K562 (cell line): ENCODE results near the gene DAO. TPM values are rescaled to one million over a fixed set of nuclear protein-coding genes. Genes with fewer than 3 reads are reported as not detected.
A peak's percentile ranks its signal among the peaks of the same experiment; 100 is the strongest.

ENCODE experiments used
- CBX1 ChIP-seq: sonication (generic); IDR thresholded peaks from 2 replicates; pipeline ENCODE4 v1.6.1; 2016; ENCODE audit warnings: antibody characterized with exemption, low read depth, mild to moderate bottlenecking
- CBX2 ChIP-seq: fragments of 200-600 bp; sonication (generic); IDR thresholded peaks from one replicate; pipeline ENCODE4 v1.6.1; 2012; ENCODE audit warnings: mild to moderate bottlenecking, low read length, inconsistent platforms; ENCODE audit not compliant: insufficient read depth, poor library complexity, severe bottlenecking
- CHCHD3 ChIP-seq: fragments of 250-450 bp; sonication (Bioruptor Pico); IDR thresholded peaks from 2 replicates; pipeline ENCODE4 v2.1.2; 2022; ENCODE audit warnings: mild to moderate bottlenecking
- ESRRB ChIP-seq: fragments of 250-450 bp; sonication (Bioruptor Pico); IDR thresholded peaks from 2 replicates; pipeline ENCODE4 v1.5.0; 2020; ENCODE audit warnings: mild to moderate bottlenecking, moderate library complexity, borderline replicate concordance
- FOXA3 ChIP-seq, 2 experiments: fragments of 450-650 bp in 1 of 2; sonication (generic) in 1 of 2; formaldehyde crosslinking; IDR thresholded peaks in 1 of 2; conservative IDR thresholded peaks in 1 of 2; 2 replicates each; pipeline versions ENCODE4 v1.4.0 to v1.8.0; 2020 to 2022; ENCODE audit warnings: mild to moderate bottlenecking in 2 of 2, missing genetic modification reagents in 1 of 2
- GTF2A2 ChIP-seq: IDR thresholded peaks from 2 replicates; pipeline ENCODE4 v1.6.1; 2016; ENCODE audit warnings: mild to moderate bottlenecking, missing genetic modification characterization, missing compliant biosample characterization
- HDAC8 ChIP-seq: fragments of 450-650 bp; IDR thresholded peaks from 2 replicates; pipeline ENCODE4 v1.6.1; 2016; ENCODE audit warnings: mild to moderate bottlenecking, missing genetic modification characterization, moderate library complexity, missing compliant biosample characterization
- HEY1 ChIP-seq: fragments of 250-450 bp; sonication (Bioruptor Pico); IDR thresholded peaks from 2 replicates; pipeline ENCODE4 v1.5.0; 2020; ENCODE audit warnings: mild to moderate bottlenecking, moderate library complexity, borderline replicate concordance
- JUNB ChIP-seq: fragments of 450-650 bp; formaldehyde crosslinking; conservative IDR thresholded peaks from 2 replicates; pipeline ENCODE4 v1.4.0; 2020; ENCODE audit warnings: mild to moderate bottlenecking
- KLF16 ChIP-seq: IDR thresholded peaks from 2 replicates; pipeline ENCODE4 v1.6.1; 2016; ENCODE audit warnings: antibody characterized with exemption
- NFE2 ChIP-seq: IDR thresholded peaks from 2 replicates; pipeline ENCODE4 v1.6.1; 2014; ENCODE audit warnings: antibody characterized with exemption, low read depth
- NFIX ChIP-seq: fragments of 250-450 bp; sonication (Bioruptor Pico); IDR thresholded peaks from 2 replicates; pipeline ENCODE4 v1.4.0; 2020; ENCODE audit warnings: low read depth, mild to moderate bottlenecking, moderate library complexity
- PTTG1 ChIP-seq: fragments of 450-650 bp; IDR thresholded peaks from 2 replicates; pipeline ENCODE4 v1.6.1; 2016; ENCODE audit warnings: low read depth, mild to moderate bottlenecking, missing genetic modification characterization, missing compliant biosample characterization
- RBM34 ChIP-seq: fragments of 200-400 bp; formaldehyde crosslinking; IDR thresholded peaks from 2 replicates; pipeline ENCODE4 v1.6.1; 2018; ENCODE audit warnings: low read length, borderline replicate concordance; ENCODE audit not compliant: insufficient read depth
- SRSF1 ChIP-seq: fragments of 200-400 bp; formaldehyde crosslinking; IDR thresholded peaks from 2 replicates; pipeline ENCODE4 v1.6.1; 2017; ENCODE audit warnings: mild to moderate bottlenecking, low read depth, low read length, moderate library complexity
- TGIF2 ChIP-seq: sonication (generic); formaldehyde crosslinking; IDR thresholded peaks from 2 replicates; pipeline ENCODE4 v1.8.1; 2022; ENCODE audit warnings: mild to moderate bottlenecking, missing genetic modification reagents, moderate library complexity
- ZNF217 ChIP-seq: sonication (generic); formaldehyde crosslinking; IDR thresholded peaks from 2 replicates; pipeline ENCODE4 v1.8.0; 2022; ENCODE audit warnings: mild to moderate bottlenecking, missing genetic modification reagents
- ZNF224 ChIP-seq: sonication (generic); formaldehyde crosslinking; IDR thresholded peaks from 2 replicates; pipeline ENCODE4 v1.8.0; 2022; ENCODE audit warnings: mild to moderate bottlenecking, missing genetic modification reagents
- ZNF384 ChIP-seq: IDR thresholded peaks from 2 replicates; pipeline ENCODE4 v1.6.1; 2012; ENCODE audit warnings: low read depth, low read length, improper control_type of control experiment
- ZNF408 ChIP-seq: fragments of 250-450 bp; sonication (Bioruptor Pico); IDR thresholded peaks from 2 replicates; pipeline ENCODE4 v1.4.0; 2020; ENCODE audit warnings: low read depth, mild to moderate bottlenecking, moderate library complexity
- ZZZ3 ChIP-seq: fragments of 450-650 bp; IDR thresholded peaks from 2 replicates; pipeline ENCODE4 v1.6.1; 2016; ENCODE audit warnings: antibody characterized with exemption, mild to moderate bottlenecking, moderate library complexity
- polyA plus RNA-seq, 8 experiments: library from polyadenylated mRNA; depleted of rRNA in 4 of 8; stranded (reverse) in 5 of 8; unstranded in 3 of 8; fragments of >200 nt; fragmentation: Nextera tagmentation in 2 of 8; fragmentation: Illumina TruSeq in 1 of 8; extraction: Ambion mirVana in 2 of 8; extraction: Trizol in 1 of 8; gene quantifications; 2 replicates each; pipeline versions ENCODE4 v1.2.1 to v1.2.3, GENCODE V29; 2011 to 2014; ENCODE audit warnings: inconsistent platforms in 1 of 8, missing spikeins in 1 of 8
- total RNA-seq, 7 experiments: library from RNA; depleted of rRNA in 6 of 7; stranded (reverse); fragments of >200 nt in 6 of 7; fragmentation: Illumina TruSeq in 2 of 7; extraction: Trizol in 2 of 7; gene quantifications; 2 replicates each; pipeline versions ENCODE4 v1.2.1 to v1.2.3, GENCODE V29; 2011 to 2021; ENCODE audit warnings: low replicate concordance in 1 of 7
- TF ChIP-seq, protein P1 (sequence below): fragments of 450-650 bp; IDR thresholded peaks from 2 replicates; pipeline ENCODE4 v1.6.1; 2016
- TF ChIP-seq, protein P2 (sequence below): fragments of 450-650 bp; formaldehyde crosslinking; IDR thresholded peaks from 2 replicates; pipeline ENCODE4 v1.4.0; 2022; ENCODE audit warnings: missing genetic modification characterization
- TF ChIP-seq, protein P3 (sequence below): sonication (generic); formaldehyde crosslinking; IDR thresholded peaks from 2 replicates; pipeline ENCODE4 v1.8.0; 2022; ENCODE audit warnings: missing genetic modification reagents, mild to moderate bottlenecking, borderline replicate concordance

Gene DAO
- total and polyA plus RNA-seq, 9 of the 15 experiments (the other 6 are each of a cell fraction or from before 2014, with no cell fraction given), result not detected

DNA sequence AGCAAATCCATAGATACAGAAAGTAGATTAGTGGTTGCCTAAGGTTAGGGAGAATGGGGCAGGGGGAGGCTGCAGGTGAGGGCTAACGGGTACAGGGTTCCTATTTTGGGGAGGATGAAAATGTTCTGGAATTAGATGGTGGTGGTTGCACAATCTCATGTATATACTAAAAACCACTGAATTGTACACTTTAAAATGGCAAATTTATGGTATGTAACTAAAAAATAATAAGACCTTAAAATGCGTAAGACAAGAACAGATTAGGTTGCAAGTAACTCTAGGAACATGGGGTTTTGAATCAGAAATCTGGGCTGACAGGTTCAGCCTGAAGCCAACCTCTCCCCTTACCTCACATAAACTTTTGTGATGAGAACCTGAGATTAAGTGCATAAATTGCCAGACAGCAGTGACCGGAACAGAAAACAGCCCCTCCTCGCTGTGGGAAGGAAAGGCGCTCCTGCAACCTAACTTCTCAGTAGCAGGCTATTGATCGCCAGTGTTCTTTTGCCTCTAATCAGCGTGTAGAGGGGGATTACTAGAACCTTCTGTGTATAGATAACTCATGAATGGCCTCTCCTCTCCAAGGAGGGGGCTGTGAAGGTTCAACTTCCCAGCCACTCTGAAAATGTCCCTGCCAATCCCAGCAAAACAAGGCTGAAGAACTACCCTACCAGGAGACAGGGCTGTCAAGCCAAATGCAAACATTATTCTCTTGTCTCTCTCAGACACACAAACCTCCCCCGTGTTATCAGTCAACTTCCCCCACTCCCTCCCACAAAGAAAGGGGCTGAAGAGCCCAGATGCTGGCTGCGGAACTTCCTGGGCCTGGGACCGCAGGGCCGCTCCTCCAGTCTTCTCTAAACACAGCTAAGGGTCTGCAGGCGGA is 24.4 kb upstream of the DAO start (continued):
- TF ChIP-seq JUNB (no peak), ZNF408 (CRISPR knock-in tag) (no peak), FOXA3 (CRISPR knock-in tag; conservative IDR thresholded peaks at IDR 0.05 in 1 of 2, IDR thresholded peaks at IDR 0.05 in 1 of 2) (peak; percentile 9 to 51; a peak in 2 of 4 replicates), NFIX (CRISPR knock-in tag) (no peak), ZNF217 (CRISPR knock-in tag) (no peak), ESRRB (CRISPR knock-in tag) (no peak), SRSF1 (no peak), NFE2 (no peak), KLF16 (peak; percentile 98), TGIF2 (CRISPR knock-in tag) (no peak), CHCHD3 (CRISPR knock-in tag) (no peak), HEY1 (no peak), ZNF224 (CRISPR knock-in tag) (no peak), ZZZ3 (no peak), GTF2A2 (tag) (no peak), CBX2 (no peak), HDAC8 (no peak), RBM34 (no peak), PTTG1 (tag) (no peak), CBX1 (no peak), ZNF384 (no peak)
- TF ChIP-seq, protein P1, sequence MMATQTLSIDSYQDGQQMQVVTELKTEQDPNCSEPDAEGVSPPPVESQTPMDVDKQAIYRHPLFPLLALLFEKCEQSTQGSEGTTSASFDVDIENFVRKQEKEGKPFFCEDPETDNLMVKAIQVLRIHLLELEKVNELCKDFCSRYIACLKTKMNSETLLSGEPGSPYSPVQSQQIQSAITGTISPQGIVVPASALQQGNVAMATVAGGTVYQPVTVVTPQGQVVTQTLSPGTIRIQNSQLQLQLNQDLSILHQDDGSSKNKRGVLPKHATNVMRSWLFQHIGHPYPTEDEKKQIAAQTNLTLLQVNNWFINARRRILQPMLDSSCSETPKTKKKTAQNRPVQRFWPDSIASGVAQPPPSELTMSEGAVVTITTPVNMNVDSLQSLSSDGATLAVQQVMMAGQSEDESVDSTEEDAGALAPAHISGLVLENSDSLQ, result peak; percentile 90
- TF ChIP-seq, protein P2, sequence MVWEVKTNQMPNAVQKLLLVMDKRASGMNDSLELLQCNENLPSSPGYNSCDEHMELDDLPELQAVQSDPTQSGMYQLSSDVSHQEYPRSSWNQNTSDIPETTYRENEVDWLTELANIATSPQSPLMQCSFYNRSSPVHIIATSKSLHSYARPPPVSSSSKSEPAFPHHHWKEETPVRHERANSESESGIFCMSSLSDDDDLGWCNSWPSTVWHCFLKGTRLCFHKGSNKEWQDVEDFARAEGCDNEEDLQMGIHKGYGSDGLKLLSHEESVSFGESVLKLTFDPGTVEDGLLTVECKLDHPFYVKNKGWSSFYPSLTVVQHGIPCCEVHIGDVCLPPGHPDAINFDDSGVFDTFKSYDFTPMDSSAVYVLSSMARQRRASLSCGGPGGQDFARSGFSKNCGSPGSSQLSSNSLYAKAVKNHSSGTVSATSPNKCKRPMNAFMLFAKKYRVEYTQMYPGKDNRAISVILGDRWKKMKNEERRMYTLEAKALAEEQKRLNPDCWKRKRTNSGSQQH (CRISPR knock-in tag), result 0 out of 2 replicates have a peak, but pooled peaks have one; percentile 17
- TF ChIP-seq, protein P3, sequence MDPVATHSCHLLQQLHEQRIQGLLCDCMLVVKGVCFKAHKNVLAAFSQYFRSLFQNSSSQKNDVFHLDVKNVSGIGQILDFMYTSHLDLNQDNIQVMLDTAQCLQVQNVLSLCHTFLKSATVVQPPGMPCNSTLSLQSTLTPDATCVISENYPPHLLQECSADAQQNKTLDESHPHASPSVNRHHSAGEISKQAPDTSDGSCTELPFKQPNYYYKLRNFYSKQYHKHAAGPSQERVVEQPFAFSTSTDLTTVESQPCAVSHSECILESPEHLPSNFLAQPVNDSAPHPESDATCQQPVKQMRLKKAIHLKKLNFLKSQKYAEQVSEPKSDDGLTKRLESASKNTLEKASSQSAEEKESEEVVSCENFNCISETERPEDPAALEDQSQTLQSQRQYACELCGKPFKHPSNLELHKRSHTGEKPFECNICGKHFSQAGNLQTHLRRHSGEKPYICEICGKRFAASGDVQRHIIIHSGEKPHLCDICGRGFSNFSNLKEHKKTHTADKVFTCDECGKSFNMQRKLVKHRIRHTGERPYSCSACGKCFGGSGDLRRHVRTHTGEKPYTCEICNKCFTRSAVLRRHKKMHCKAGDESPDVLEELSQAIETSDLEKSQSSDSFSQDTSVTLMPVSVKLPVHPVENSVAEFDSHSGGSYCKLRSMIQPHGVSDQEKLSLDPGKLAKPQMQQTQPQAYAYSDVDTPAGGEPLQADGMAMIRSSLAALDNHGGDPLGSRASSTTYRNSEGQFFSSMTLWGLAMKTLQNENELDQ (CRISPR knock-in tag), result no peak
